ENCODE results near the gene IRF1.

Gene IRF1

DNA sequence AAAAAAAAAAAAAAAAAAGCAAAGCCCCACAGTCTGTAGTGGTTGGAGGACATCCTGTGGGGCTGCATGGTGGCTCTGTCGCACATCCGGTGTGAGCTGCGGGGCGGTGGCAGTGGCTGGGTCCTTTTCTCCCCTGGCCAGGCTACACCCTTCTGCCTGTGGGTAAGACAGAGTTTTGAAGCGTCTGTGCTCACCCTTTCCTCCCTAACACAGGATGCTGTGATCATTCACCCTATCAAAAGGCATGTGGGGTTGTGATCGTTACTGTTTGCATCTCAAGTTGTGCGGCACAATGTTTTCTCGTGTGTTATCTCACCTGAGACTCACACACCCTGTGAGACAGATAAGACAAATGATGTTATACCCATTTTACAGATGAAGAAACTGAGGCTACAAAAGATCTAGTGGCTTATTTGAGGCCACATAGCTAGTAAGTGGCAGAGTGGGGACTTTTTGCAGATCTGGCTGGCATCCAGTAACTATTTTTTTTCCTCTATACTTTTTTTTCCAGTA lies 17.5 kb downstream of the IRF1 start:
- TF ChIP-seq JUND (IDR thresholded peaks at IDR 0.05; ENCODE audit: low read depth), result no peak
- no peak for DNase-seq (ENCODE audit: low read depth in 1 of 2, low spot score in 1 of 2)
- in situ Hi-C loops (cut with HindIII; ENCODE audit: low pct_unique_long_range_greater_than_20kb, low sequenced_read_pairs), result no loop called here

GRCh38 chr5:132472431-132472830 lies 18.1 kb downstream of the IRF1 start:
- in situ Hi-C loops (cut with HindIII; ENCODE audit: low pct_unique_long_range_greater_than_20kb, low sequenced_read_pairs), result no loop called here
- TF ChIP-seq JUND (IDR thresholded peaks at IDR 0.05; ENCODE audit: low read depth), result no peak
- DNase-seq (ENCODE audit: low read depth in 1 of 2, low spot score in 1 of 2), result no peak

DNA sequence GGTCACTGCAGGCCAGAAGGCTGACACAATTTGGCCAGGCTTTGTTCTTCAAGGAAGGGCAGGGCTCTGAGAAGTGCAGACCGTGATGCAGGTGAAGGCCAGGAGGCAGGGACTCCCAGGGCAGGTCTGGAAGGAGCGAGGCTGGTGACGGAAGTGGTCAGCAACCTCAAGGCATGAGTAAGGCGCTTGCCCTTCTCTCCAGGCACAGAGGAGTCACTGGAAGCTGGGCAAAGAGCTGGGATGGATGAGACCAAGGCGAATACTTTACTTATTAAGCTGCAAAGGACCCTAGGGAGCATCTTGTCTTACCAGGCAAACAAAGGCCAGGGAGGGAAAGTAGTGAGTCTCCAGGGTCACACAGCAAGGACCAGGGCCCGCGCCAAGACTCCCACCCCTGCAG lies 18.6 kb downstream of the IRF1 start:
- no peak for TF ChIP-seq JUND (IDR thresholded peaks at IDR 0.05; ENCODE audit: low read depth)
- no peak for DNase-seq (ENCODE audit: low read depth in 1 of 2, low spot score in 1 of 2)
- in situ Hi-C loops (cut with HindIII; ENCODE audit: low pct_unique_long_range_greater_than_20kb, low sequenced_read_pairs), result no loop called here

DNA sequence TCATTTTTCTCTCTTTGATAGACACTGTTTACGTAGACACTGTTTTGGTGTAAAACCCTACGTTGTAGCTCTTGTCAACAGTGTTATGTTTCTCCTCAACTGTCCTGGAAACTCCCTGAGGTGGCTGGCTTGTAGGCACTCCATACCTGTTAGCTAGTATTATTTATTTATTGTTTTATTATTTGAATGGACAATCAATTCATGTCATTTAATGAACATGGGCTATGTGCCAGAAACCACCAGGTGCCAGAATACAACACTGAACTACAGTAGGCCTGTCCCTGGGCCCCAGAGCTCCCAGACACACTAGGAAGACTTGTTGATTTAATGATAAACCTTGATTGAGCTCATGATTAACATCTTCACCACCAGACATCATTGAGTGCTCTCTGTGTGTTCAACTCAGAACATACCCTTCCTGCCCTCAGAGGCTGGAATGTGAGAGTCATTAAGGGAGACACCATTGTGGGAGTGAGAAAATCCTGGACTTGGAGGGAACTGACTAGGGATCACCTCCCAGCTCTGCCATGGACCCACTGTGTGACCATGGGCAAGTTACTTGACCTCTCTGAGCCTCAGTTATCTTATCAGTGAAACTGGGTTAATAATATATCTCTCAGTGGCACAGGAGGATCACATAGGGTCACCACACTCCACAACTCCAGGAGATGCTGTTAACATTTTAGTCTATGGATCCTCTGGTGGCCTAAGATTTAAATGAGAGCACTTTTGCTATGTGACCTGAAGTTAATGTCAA lies 19.2 kb downstream of the IRF1 start:
- DNase-seq (ENCODE audit: low read depth in 1 of 2, low spot score in 1 of 2), result no peak

GRCh38 chr5:132470596-132470995 lies 20.0 kb downstream of the IRF1 start:
- no peak for DNase-seq (ENCODE audit: low read depth in 1 of 2, low spot score in 1 of 2)
- in situ Hi-C loops (cut with HindIII; ENCODE audit: low pct_unique_long_range_greater_than_20kb, low sequenced_read_pairs), result no loop called here
- no peak for TF ChIP-seq JUND (IDR thresholded peaks at IDR 0.05; ENCODE audit: low read depth)

More for the DNA sequence above, 19.2 kb downstream of the IRF1 start:
- TF ChIP-seq JUND (IDR thresholded peaks at IDR 0.05; ENCODE audit: low read depth), result no peak
- in situ Hi-C loops (cut with HindIII; ENCODE audit: low pct_unique_long_range_greater_than_20kb, low sequenced_read_pairs), result no loop called here

DNA sequence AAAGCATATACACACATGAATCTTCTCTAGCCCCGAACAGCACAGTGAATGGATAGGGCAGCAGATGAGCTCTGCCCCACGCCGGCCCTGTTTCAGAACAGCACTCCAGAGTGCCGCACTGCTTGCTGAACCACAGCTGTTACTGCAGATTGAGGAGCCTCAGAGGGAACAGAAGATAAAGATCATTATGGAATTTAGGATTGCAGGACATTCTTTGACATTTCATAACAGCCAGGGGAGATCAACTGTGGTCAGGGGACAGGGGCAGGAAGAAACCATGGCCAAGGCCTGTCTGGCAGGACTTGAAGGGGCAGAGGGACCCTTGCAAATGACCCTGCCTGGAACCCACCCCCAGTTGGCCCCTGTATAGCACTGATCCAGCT lies 20.6 kb downstream of the IRF1 start:
- DNase-seq (ENCODE audit: low read depth in 1 of 2, low spot score in 1 of 2), result no peak
- TF ChIP-seq JUND (IDR thresholded peaks at IDR 0.05; ENCODE audit: low read depth), result no peak
- in situ Hi-C loops (cut with HindIII; ENCODE audit: low pct_unique_long_range_greater_than_20kb, low sequenced_read_pairs), result no loop called here

- in situ Hi-C loops (cut with HindIII; ENCODE audit: low pct_unique_long_range_greater_than_20kb, low sequenced_read_pairs), result no loop called here
- DNase-seq (ENCODE audit: low read depth in 1 of 2, low spot score in 1 of 2), result peak in 1 of 2 experiments; percentile 38
- no peak for TF ChIP-seq JUND (IDR thresholded peaks at IDR 0.05; ENCODE audit: low read depth)
Measured at GRCh38 chr5:132469380-132470009, 21.1 kb downstream of the IRF1 start.

DNA sequence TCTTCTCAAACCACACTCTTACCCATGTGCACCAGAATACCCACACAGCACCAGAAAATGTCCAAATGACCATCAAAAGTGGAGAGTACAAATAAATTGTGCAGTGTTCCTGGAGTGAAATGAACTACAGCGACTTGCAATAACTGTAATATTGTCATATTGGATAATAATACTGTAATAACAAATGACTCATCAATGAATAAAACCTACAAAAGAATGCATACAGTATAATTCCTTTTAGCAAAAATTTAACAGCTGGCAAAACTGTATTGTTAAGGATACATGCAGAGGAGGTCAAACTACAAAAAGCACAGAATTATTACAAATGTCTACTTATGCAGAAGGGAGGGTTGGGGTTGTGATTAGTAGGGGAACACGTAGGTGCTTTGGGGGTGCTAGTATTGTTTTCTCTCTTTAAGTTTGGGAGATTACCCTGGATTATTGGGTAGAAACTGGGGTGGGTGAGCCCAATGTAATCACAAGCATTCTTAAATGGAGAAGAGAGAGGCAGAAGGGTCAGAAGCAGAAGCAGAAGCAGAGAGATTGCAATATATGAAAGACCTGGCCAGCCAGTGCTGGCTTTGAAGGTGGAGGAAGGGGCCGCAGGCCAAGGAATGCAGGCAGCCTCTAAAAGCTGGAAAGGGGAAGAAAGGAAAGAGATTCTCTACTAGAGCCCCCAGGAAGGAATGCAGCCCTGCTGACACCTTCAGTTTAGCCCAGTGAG lies 21.8 kb downstream of the IRF1 start:
- in situ Hi-C loops (cut with HindIII; ENCODE audit: low pct_unique_long_range_greater_than_20kb, low sequenced_read_pairs), result no loop called here
- no peak for DNase-seq (ENCODE audit: low read depth in 1 of 2, low spot score in 1 of 2)
- TF ChIP-seq JUND (IDR thresholded peaks at IDR 0.05; ENCODE audit: low read depth), result no peak

- in situ Hi-C loops (cut with HindIII; ENCODE audit: low pct_unique_long_range_greater_than_20kb, low sequenced_read_pairs), result no loop called here
- TF ChIP-seq JUND (IDR thresholded peaks at IDR 0.05; ENCODE audit: low read depth), result no peak
- DNase-seq (ENCODE audit: low read depth in 1 of 2, low spot score in 1 of 2), result peak in 1 of 2 experiments; percentile 43
Measured at GRCh38 chr5:132467287-132467984, 23.1 kb downstream of the IRF1 start.

GRCh38 chr5:132466433-132467286 lies 23.9 kb downstream of the IRF1 start:
- no peak for TF ChIP-seq JUND (IDR thresholded peaks at IDR 0.05; ENCODE audit: low read depth)
- in situ Hi-C loops (cut with HindIII; ENCODE audit: low pct_unique_long_range_greater_than_20kb, low sequenced_read_pairs), result no loop called here
- DNase-seq (ENCODE audit: low read depth in 1 of 2, low spot score in 1 of 2), result peak in 1 of 2 experiments; percentile 29

GRCh38 chr5:132465059-132465707 lies 25.4 kb downstream of the IRF1 start:
- DNase-seq (ENCODE audit: low read depth in 1 of 2, low spot score in 1 of 2), result peak in 1 of 2 experiments; percentile 36
- in situ Hi-C loops (cut with HindIII; ENCODE audit: low pct_unique_long_range_greater_than_20kb, low sequenced_read_pairs), result no loop called here
- no peak for TF ChIP-seq JUND (IDR thresholded peaks at IDR 0.05; ENCODE audit: low read depth)

All from T47D (cell line).